Activated naive CD4-positive, alpha-beta T cell treated with anti-CD3 and anti-CD28 coated beads, Interleukin-2, amount 50 U/mL, for 16 hours (primary cell): Measurements from ENCODE around the gene ZNF382.
"Not testable (repeated sequence)": the region's sequence is repeated elsewhere in the genome, so short reads cannot be mapped to it uniquely, and the experiment has no call there.

Experiments used
- DNase-seq: peaks from one replicate; pipeline ENCODE4 v3.0.0-alpha.2; 2020

Gene ZNF382

GRCh38 chr19:36605101-36605876 lies at the start of gene ZNF382:
Gene ZNF382, plus strand, starts transcription at chr19:36605313. Its CDS starts 4,602 bp downstream, at chr19:36609915.
- DNase-seq, result peak; percentile 94

GRCh38 chr19:36564391-36564790 lies 40.7 kb upstream of the ZNF382 start:
- DNase-seq, result no peak

- no peak for DNase-seq
Measured at GRCh38 chr19:36572593-36573019, 32.5 kb upstream of the ZNF382 start.

GRCh38 chr19:36573020-36573894 lies 31.9 kb upstream of the ZNF382 start, which contains the start of gene ZNF529:
Gene ZNF529, minus strand, starts transcription at chr19:36573292. Its CDS starts 946 bp downstream, at chr19:36572346.
- DNase-seq, result peak; percentile 77

GRCh38 chr19:36573895-36574720 lies 31.0 kb upstream of the ZNF382 start:
- no peak for DNase-seq

- no peak for DNase-seq
Measured at GRCh38 chr19:36574741-36575140, 30.4 kb upstream of the ZNF382 start.

- DNase-seq, result no peak
Measured at GRCh38 chr19:36577271-36577996, 27.7 kb upstream of the ZNF382 start.

- DNase-seq, result no peak
Measured at GRCh38 chr19:36579255-36579654, 25.9 kb upstream of the ZNF382 start.

- DNase-seq, result not testable (repeated sequence)
Measured at GRCh38 chr19:36602681-36603080, 2.4 kb upstream of the ZNF382 start.

GRCh38 chr19:36604656-36605100 lies 435 bp upstream of the ZNF382 start:
- DNase-seq, result peak; percentile 93

- no peak for DNase-seq
Measured at GRCh38 chr19:36605877-36606478, 865 bp downstream of the ZNF382 start.

GRCh38 chr19:36627057-36627456 lies 21.9 kb downstream of the ZNF382 start:
- DNase-seq, result no peak

- no peak for DNase-seq
Measured at GRCh38 chr19:36635342-36635741, 30.2 kb downstream of the ZNF382 start.

- DNase-seq, result no peak
Measured at GRCh38 chr19:36638862-36639510, 33.9 kb downstream of the ZNF382 start.

GRCh38 chr19:36646746-36647145 lies 41.6 kb downstream of the ZNF382 start:
- no peak for DNase-seq

- DNase-seq, result no peak
Measured at GRCh38 chr19:36652958-36653357, 47.8 kb downstream of the ZNF382 start.

- no peak for DNase-seq
Measured at GRCh38 chr19:36665832-36666231, 60.7 kb downstream of the ZNF382 start.

- DNase-seq, result no peak
Measured at GRCh38 chr19:36668646-36669045, 63.5 kb downstream of the ZNF382 start.

- DNase-seq, result no peak
Measured at GRCh38 chr19:36672368-36672767, 67.3 kb downstream of the ZNF382 start.

- DNase-seq, result no peak
Measured at GRCh38 chr19:36674201-36674600, 69.1 kb downstream of the ZNF382 start.

- no peak for DNase-seq
Measured at GRCh38 chr19:36679455-36679854, 74.3 kb downstream of the ZNF382 start.
